ENCODE data around the gene SLC7A8.

SLC7A8 gene

DNA sequence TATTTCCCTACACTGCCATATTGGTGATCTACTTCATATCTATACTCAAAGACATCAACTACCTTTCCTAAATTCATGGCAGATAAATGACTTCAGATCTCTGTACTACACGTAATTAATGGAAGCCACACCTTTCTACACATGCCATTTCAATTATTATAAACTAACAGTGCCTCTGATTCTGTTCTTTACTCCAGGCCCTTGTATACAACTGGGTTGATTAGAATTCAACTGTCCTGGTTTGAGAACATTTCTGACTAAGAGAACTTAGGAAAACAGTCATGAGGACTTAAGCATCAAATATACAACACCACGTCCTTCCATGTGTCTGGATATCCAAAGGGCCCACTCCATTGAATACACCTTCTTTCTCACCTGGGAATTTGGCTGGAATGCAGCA, 90.4 kb downstream of the SLC7A8 start:
- DNase-seq: no peak

DNA sequence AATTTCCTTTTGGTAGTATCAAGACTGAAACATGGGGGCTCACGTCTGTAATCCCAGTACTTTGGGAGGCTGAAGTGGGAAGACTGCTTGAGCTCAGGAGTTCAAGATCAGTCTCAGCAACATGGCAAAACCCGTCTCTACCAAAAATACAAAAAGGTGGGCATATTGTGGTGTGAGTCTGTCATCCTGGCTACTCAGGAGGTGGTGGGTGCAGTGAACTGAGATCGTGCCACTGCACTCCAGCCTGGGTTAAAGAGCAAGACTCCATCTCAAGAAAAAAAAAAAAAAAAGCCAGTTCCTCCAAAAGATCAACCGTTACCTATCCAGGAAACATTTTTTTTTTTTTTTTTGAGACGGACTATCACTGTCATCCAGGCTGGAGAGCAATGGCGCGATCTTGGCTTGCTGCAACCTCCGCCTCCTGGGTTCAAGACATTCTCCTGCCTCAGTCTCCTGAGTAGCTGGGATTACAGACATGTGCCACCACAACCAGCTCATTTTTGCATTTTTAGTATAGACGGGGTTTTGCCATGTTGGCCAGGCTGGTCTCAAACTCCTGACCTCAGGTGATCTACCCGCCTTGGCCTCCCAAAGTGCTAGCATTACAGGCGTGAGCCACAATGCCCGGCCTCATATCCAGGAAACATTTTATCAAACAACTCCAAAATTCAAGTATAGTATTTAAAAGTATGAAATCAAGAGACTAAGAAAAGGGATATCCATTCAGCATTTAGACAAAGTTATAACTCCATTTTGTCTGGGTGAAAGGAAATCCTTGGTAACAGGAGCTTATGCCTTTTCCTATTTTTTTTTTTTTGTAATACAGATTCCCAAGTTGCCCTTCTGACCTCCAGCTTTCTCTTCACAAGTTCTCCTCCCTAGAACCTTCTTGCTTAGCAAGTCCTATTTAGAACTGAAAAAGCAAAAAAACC, 91.9 kb downstream of the SLC7A8 start:
- DNase-seq: no peak

DNA sequence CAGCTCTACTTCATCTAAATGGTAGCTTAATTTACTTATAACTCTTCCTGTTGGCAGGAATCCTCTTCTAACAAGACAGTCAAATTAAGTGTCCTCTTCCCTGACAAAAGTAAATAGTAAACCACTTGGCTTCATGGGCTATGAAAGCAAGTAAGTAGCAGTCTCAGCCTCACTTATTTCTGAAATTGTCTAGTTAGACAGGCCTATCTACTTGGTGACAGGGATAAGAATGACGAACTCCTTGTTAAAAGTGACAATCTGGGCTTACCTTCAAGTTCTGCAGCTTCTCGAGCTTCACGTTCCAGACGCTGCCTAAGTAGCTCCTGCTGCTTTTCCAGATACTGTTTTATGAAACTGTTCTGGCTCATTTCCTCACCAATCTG, 93.2 kb downstream of the SLC7A8 start:
- DNase-seq: no peak

DNA sequence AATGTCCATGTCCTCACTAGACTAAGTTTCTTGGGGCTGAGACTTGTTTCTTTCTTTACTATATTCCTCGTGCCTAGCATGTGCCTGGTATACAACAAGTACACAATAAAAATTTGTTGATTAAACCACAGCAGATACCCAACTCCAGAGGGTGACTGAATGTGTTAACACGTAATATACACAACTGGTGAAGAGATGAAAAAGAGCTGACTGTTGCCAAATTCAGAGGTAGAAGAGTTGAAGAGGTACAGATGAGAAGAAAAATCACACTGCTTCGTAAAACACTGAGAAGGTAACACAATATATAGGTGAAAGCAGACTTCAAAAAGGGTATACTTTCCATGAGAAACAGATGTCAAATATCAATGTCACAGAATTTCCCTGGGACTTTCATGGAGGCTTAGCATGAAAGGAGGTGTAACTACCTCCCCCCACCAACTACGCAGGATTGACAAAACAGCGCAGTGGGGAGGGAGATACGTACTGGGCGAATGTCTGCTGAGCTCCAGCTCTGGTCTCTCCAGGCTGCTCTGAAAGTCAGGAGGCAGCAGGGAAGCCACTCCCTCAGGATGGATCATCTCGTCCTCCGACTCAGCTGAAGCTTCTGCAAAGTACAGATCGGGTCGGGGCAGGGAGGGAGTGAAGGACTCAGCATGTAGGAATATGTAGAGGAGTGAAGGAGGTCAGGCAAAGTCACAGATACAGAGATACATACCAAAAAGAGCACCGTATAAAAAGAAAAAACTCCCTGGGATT, 93.8 kb downstream of the SLC7A8 start:
- no peak for DNase-seq

DNA sequence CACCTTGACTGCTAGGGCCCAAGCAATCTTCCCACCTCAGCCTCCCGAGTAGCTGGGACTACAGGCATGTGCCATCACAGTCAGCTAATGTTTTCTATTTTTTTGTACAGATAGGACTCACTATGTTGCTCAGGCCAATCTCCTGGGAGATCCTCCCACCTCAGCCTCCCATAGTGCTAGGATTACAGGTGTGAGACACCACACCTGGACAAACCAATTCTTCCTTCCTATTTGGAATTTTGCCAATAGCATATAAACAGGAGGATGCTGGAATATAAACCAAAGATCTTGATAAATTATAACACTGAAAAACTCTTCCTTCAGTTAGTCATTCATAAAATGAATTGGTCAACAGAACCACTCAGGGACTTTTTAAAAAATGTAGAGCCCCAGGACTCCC, 96.9 kb downstream of the SLC7A8 start:
- no peak for DNase-seq

DNA sequence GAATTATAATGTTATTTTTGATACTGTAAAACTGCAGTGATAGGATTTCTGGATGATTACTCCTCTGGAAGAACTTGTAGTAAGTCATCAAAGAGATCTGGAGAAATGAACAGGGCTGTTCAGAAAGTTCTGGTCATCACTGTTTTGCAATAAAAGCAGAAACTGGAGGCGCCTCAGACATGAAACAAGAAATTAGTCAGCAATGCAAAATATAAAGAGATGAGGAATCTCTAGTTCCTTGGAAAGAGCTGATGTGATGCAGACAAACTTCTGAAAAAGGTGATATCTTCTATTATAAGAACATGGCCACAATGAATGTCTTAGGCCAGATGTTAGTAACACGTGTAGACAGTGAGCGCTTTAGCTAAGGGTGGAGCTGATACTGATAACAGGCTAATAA, 98.0 kb downstream of the SLC7A8 start:
- DNase-seq: no peak

DNA sequence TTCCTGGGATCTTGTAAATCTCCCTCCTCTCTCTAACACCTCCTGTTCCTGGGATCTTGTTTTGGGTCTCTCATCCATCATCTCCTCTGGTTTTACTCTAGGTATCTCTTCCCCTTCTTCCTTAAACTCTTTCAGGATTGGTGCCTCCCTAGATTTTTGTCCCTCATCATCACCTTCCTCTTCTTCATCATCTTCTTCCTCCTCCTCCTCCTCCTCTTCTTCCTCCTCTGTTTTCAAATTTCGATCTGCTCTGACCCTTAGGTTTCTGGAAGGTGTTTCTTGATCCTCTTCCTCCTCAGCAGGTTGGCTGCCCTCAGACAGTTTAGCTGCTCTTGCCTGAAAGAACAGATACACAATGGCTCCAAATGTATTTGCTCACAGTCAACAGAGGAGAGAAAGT, 103.0 kb downstream of the SLC7A8 start:
- DNase-seq: no peak

DNA sequence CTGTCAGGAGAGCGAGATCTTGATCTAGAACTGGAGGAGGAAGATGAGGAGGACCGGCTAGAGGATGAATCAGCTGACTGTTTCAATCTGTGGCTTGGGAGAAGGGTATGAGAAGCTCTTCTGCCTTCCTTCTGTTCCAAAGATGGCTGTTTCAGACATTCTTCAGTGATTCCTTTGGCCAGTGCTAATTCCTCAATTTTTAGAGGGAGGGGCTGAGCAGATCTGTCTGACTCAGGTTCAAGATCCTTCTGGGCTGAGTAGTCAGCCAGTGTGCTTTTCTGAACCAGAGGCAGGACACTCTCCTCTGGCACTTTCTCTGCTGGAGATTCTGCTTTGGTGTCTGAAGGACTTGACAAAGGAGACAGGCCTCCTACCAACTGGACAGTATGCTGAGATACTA, 103.7 kb downstream of the SLC7A8 start:
- no peak for DNase-seq

DNA sequence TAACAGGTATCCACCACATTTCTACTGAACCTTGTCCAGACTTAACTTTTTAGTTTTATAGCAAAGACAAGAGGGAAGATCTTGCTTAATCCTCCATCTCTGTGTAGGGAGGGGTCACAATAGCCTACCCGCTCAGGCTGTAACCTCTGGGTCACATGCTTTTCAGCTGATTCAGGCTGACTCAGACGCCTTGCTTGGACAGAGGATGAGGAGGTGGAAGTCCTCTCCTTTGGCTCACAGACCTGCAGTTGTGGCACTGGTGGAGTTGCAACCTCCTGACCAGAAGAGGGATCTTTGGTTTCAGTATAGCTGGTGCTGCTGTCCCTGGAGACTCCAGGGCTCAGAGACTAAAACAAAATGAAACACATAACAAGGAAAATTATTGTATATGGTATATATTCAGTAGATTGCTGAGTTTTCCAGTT, 104.8 kb downstream of the SLC7A8 start:
- DNase-seq: no peak

DNA sequence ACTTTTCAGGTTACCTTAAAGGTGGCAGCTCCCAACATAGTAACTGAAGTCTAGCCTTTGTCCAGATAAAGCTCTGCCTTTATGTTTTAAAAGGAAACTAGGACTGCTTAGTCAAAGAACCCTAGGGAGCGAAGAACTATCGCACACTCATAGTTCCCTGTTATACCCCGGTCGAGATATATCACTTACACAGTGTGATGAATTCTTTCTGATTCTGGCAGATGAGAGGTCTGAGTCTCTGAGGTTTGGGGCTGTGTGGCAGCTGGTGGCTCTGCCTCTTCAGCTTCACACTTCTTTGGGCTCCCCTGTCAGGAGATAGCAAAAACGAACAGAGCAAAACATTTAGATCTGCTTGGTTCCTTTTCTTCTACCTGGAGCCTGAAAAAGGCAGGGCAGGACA, 105.5 kb downstream of the SLC7A8 start:
- no peak for DNase-seq

DNA sequence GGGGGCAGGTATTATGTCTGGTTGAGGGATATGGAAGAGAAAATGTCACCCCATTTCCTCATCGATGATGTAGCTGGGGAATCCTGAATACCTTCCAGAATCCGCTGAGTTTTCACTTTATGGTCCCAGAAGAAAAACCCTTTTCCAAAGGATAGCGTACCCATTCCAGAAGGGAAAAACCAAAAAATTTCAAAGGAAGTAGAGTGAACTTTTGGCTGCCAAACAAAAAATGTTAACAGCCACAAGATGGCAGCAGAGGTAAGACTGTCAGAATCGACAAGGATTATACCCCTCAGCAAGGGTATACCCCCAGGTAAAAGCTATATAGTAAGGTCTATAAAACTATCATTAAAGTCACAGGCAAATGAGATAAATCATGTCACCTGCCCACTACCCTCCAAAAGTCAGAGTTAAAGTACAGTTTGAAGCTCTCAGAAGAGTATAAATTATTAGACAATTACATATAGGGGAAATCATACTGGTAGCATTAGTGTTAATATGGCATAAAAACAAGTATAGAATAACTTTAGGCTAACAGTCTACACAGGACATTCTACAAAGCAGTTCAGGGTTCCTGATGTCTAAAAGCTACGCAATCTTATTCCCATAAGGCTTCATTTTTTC, 106.6 kb downstream of the SLC7A8 start:
- no peak for DNase-seq

All from activated CD4-positive, alpha-beta T cell treated with anti-CD3 and anti-CD28 coated beads, Interleukin-2, amount 50 U/mL, for 48 hours (primary cell).